Neural progenitor cell (in vitro differentiated cells): ENCODE measurements around the gene VOPP1. TPM values are rescaled to one million over a fixed set of nuclear protein-coding genes. Genes with fewer than 3 reads are reported as not detected.

ENCODE experiments used
- DNase-seq: peaks from one replicate; pipeline ENCODE4 v3.0.0-alpha.2; 2016; ENCODE audit warnings: low spot score
- H2AFZ ChIP-seq: fragments of 200-600 bp; sonication (generic); replicated peaks from 2 replicates; pipeline ENCODE4 v1.6.1; 2016; ENCODE audit warnings: antibody characterized with exemption
- H3F3A ChIP-seq: fragments of 200-600 bp; sonication (generic); 2 replicates; pipeline ENCODE4 v1.6.1; 2016; ENCODE audit warnings: antibody characterized with exemption, low read depth
- H3K27ac ChIP-seq: fragments of 200-600 bp; sonication (generic); 2 replicates; pipeline ENCODE4 v1.5.1; 2016; ENCODE audit warnings: mild to moderate bottlenecking
- H3K27me3 ChIP-seq: fragments of 200-600 bp; sonication (generic); 2 replicates; pipeline ENCODE4 v1.6.1; 2016; ENCODE audit warnings: mild to moderate bottlenecking, moderate library complexity
- H3K36me3 ChIP-seq: fragments of 200-600 bp; sonication (generic); 2 replicates; pipeline ENCODE4 v1.5.1; 2016
- H3K4me1 ChIP-seq: fragments of 200-600 bp; sonication (generic); 2 replicates; pipeline ENCODE4 v1.6.1; 2016; ENCODE audit warnings: mixed run types
- H3K4me2 ChIP-seq: fragments of 200-600 bp; sonication (generic); 2 replicates; pipeline ENCODE4 v1.6.1; 2016
- H3K4me3 ChIP-seq: fragments of 200-600 bp; sonication (generic); 2 replicates; pipeline ENCODE4 v1.5.1; 2016
- H3K79me2 ChIP-seq: fragments of 200-600 bp; sonication (generic); 2 replicates; pipeline ENCODE4 v1.6.1; 2016; ENCODE audit warnings: low read depth
- H3K9ac ChIP-seq: fragments of 200-600 bp; sonication (generic); 2 replicates; pipeline ENCODE4 v1.6.1; 2016
- H3K9me3 ChIP-seq: fragments of 200-600 bp; sonication (generic); 2 replicates; pipeline ENCODE4 v1.5.1; 2016; ENCODE audit warnings: low read depth
- H4K20me1 ChIP-seq: fragments of 200-600 bp; sonication (generic); 2 replicates; pipeline ENCODE4 v1.6.1; 2016; ENCODE audit warnings: low read depth
- H3K27ac Mint-ChIP-seq: 3 replicates; pipeline ENCODE4 v1.8.0; 2021; ENCODE audit warnings: mixed read lengths
- H3K27me3 Mint-ChIP-seq: 2 replicates; pipeline ENCODE4 v1.8.0; 2022; ENCODE audit warnings: low read depth, mild to moderate bottlenecking, inconsistent platforms, moderate library complexity, mixed read lengths; ENCODE audit not compliant: insufficient read depth
- H3K36me3 Mint-ChIP-seq: 3 replicates; pipeline ENCODE4 v1.8.0; 2021; ENCODE audit warnings: mixed read lengths
- H3K4me1 Mint-ChIP-seq: 3 replicates; pipeline ENCODE4 v1.8.0; 2021; ENCODE audit warnings: mixed read lengths
- H3K4me3 Mint-ChIP-seq: 3 replicates; pipeline ENCODE4 v1.8.0; 2021; ENCODE audit warnings: mild to moderate bottlenecking, moderate library complexity, mixed read lengths
- H3K9me3 Mint-ChIP-seq: 3 replicates; pipeline ENCODE4 v1.8.0; 2020; ENCODE audit warnings: mixed read lengths
- CTCF ChIP-seq: fragments of 200-600 bp; sonication (generic); IDR thresholded peaks from 2 replicates; pipeline ENCODE4 v1.5.1; 2017; ENCODE audit warnings: antibody characterized with exemption, mild to moderate bottlenecking
- EZH2 ChIP-seq: fragments of 200-600 bp; sonication (generic); IDR thresholded peaks from 2 replicates; pipeline ENCODE4 v1.6.1; 2017; ENCODE audit warnings: antibody characterized with exemption, mild to moderate bottlenecking, moderate library complexity
- EZH2phosphoT487 ChIP-seq: fragments of 200-600 bp; sonication (generic); IDR thresholded peaks from 2 replicates; pipeline ENCODE4 v1.6.1; 2017; ENCODE audit warnings: antibody characterized with exemption
- total RNA-seq: library from RNA; depleted of rRNA; stranded (reverse); fragments of >200 nt; gene quantifications from 2 replicates; pipeline ENCODE4 v1.2.3, GENCODE V29; 2015; ENCODE audit warnings: low replicate concordance

VOPP1 gene
- total RNA-seq, 1 donor from 2014 or later = 46.6 TPM

GRCh38 chr7:55534262-55534915, 37.9 kb downstream of the VOPP1 start:
- Histone ChIP-seq H3K27me3 (no peaks in the 10 kb centered on the region), H3K79me2 (peaks cover 55% of the 10 kb centered on the region), H3K9ac (no peak overlapping the region), H2AFZ (no peak overlapping the region), H3K4me3 (no peak overlapping the region), H3F3A (no peaks in the 10 kb centered on the region), H3K9me3 (no peaks in the 10 kb centered on the region), H3K36me3 (no peaks in the 10 kb centered on the region), H3K4me2 (no peak overlapping the region), H3K4me1 (peaks cover 25% of the 10 kb centered on the region), H4K20me1 (peaks cover 85% of the 10 kb centered on the region), H3K27ac (no peak overlapping the region)
- peaks cover 2% of the 10 kb centered on the region for H3K27me3 Mint-ChIP-seq
- H3K9me3 Mint-ChIP-seq = peaks cover 5% of the 10 kb centered on the region
- no peak overlapping the region for H3K27ac Mint-ChIP-seq
- no peak for DNase-seq
- H3K4me3 Mint-ChIP-seq = no peak overlapping the region
- H3K4me1 Mint-ChIP-seq = peaks cover 27% of the 10 kb centered on the region
- peaks cover 13% of the 10 kb centered on the region for H3K36me3 Mint-ChIP-seq
- TF ChIP-seq CTCF (no peak), EZH2 (no peak), EZH2phosphoT487 (no peak)

- peaks cover 21% of the 10 kb centered on the region for H3K4me1 ChIP-seq
- peaks cover 5% of the 10 kb centered on the region for H3K9me3 Mint-ChIP-seq
- peaks cover 54% of the 10 kb centered on the region for H3K79me2 ChIP-seq
- no peak for TF ChIP-seq EZH2
- TF ChIP-seq CTCF = no peak
- TF ChIP-seq EZH2phosphoT487 = no peak
- H3K9me3 ChIP-seq = no peaks in the 10 kb centered on the region
- H3K36me3 Mint-ChIP-seq = peaks cover 14% of the 10 kb centered on the region
- no peak overlapping the region for H3K4me3 ChIP-seq
- peaks cover 23% of the 10 kb centered on the region for H3K4me1 Mint-ChIP-seq
- no peak overlapping the region for H3K4me2 ChIP-seq
- no peak overlapping the region for H3K27ac ChIP-seq
- H3K36me3 ChIP-seq = no peaks in the 10 kb centered on the region
- H3K27me3 Mint-ChIP-seq = peaks cover 2% of the 10 kb centered on the region
- no peak overlapping the region for H2AFZ ChIP-seq
- H3K27me3 ChIP-seq = no peaks in the 10 kb centered on the region
- DNase-seq = no peak
- no peak overlapping the region for H3K27ac Mint-ChIP-seq
- no peaks in the 10 kb centered on the region for H3F3A ChIP-seq
- no peak overlapping the region for H3K9ac ChIP-seq
- H4K20me1 ChIP-seq = peaks cover 78% of the 10 kb centered on the region
- no peak overlapping the region for H3K4me3 Mint-ChIP-seq
Observed at GRCh38 chr7:55533729-55534080, 38.6 kb downstream of the VOPP1 start.

- H3K4me1 ChIP-seq = peaks cover 16% of the 10 kb centered on the region
- H3K36me3 ChIP-seq = no peaks in the 10 kb centered on the region
- no peak overlapping the region for H2AFZ ChIP-seq
- no peaks in the 10 kb centered on the region for H3K9me3 ChIP-seq
- DNase-seq = no peak
- no peaks in the 10 kb centered on the region for H3K27me3 ChIP-seq
- no peak overlapping the region for H3K27ac Mint-ChIP-seq
- no peak overlapping the region for H3K4me3 ChIP-seq
- H3F3A ChIP-seq = no peaks in the 10 kb centered on the region
- peaks cover 55% of the 10 kb centered on the region for H3K79me2 ChIP-seq
- peaks cover 76% of the 10 kb centered on the region for H4K20me1 ChIP-seq
- H3K9me3 Mint-ChIP-seq = peaks cover 5% of the 10 kb centered on the region
- H3K4me1 Mint-ChIP-seq = peaks cover 20% of the 10 kb centered on the region
- H3K27me3 Mint-ChIP-seq = peaks cover 2% of the 10 kb centered on the region
- H3K36me3 Mint-ChIP-seq = peaks cover 14% of the 10 kb centered on the region
- no peak overlapping the region for H3K9ac ChIP-seq
- TF ChIP-seq EZH2phosphoT487 (no peak), EZH2 (no peak), CTCF (no peak)
- no peak overlapping the region for H3K4me3 Mint-ChIP-seq
- H3K4me2 ChIP-seq = no peak overlapping the region
- H3K27ac ChIP-seq = no peak overlapping the region
Observed at GRCh38 chr7:55533050-55533728, 39.1 kb downstream of the VOPP1 start.
